ENCODE data around the gene CIPC.

DNA sequence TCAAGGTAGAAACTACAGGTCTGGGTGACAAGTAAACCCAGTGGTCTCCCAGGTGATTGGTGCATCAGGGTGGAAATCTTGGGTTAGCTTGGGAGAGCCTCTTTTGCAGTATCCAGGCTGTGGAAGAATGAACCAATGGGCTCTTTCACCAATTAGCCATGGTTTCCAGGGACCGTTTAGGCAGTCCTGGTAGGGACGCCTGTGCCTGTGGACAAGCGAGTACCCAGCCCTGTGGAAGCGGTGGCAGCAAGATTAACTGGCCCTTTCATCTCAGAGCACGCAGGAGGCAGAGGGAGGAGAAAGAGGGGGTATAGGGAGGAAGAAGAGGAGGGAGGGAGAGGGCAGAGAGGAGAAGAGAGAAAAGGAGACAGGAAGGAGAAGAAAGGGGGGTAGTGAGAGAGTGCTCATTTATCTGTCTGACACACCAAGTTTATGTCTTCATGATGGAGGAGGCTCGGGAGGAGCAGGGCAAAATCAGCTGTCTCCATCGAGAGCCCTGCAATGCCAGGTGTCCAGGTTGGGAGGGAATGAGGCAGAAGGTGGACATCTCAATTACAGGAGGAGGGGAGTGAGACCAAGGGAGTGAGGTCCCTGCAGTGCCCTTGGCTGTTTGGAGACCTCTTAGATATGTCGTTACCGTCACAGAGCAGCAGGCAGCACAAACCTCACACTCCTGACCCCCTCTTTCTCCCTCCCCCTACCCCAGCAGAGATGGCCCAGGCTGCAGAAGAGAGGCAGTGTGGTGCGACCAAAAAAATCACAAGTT, 48.1 kb downstream of the CIPC start:
- no peak for TF ChIP-seq EZH2 (IDR thresholded peaks at IDR 0.05; ENCODE audit: low read length, unreplicated experiment)
- TF ChIP-seq CTCF (conservative IDR thresholded peaks at IDR 0.05; ENCODE audit: low read depth, low read length), result no peak
